NK-92 (cell line): ENCODE data around the gene TEX22.

Experiments used
- DNase-seq: peaks from one replicate; lab custom pipeline; 2025; ENCODE audit not compliant: unreplicated experiment; lab: John Stamatoyannopoulos, UW

The TEX22 gene

DNA sequence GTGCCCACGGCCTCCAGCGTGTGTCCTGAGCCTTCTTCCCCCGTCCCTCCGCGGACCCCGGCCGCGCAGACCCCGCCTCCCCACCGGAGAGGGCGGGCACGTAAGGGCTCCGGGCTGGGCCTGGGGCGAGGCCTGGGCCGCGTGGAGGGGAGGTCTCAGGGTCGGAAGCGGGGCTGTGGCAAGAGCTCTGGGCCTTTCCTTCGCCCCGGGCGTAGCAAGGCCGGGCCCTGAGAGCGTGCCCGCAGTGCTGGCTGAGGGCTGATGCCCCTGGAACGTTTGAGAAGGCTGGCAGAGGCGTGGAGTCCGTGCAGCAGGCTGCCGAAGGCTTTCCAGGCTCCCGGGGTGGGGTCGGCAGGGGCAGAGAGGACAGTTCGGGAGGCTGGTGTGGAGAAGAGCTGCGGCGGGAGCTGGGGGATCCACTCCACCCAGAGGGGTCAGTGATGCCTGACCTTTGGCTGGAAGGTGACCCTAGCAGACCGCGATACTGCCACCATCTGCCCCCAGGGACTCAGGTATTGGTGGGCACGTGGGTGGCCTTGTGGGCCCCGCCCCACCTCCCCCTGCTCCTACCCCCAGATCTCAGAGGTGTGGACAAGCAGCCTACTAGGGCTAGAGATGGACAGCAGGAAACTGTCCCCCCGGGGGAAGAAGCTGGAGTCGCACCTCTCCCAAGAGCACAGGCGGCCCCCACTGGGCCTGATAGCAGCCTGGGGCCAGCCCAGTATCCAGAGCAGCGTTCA, 558 bp downstream of the TEX22 start:
- DNase-seq: no peak

DNA sequence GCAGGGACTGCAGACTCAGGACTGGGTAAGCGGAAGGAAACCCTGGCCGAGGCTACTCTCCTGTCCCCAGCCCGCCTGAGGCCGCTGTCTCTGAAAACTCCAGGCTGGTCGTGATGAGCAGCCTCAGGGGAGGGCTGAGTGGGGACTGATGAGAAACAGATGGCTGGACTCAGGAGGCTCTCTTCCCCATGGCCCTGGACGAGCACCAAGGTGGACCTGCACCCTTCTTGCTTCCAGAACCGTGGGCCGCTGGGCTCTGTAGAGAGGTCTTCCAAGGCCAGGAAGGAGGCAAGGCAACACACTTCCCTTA, 1.1 kb downstream of the TEX22 start:
- DNase-seq: no peak

DNA sequence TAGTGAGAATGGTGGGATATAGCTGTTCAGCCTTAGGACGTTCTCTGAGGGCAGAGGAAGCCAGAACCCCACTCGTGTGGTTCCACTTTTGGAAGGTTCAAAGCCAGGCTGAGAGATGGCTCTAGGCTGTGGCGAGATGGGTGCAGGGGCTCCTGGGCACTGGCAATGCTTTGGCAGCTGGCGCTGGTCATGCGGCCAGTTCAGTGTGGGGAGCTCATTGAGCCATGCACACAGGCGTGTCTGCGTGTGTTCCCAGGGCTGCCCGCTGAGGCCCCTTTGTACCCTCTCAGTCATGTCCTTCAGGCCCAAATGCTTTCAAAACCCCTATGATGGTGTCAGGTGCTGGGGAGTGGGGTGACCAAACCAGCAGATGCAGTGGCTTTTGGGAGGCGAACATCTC, 1.7 kb downstream of the TEX22 start:
- DNase-seq: no peak

DNA sequence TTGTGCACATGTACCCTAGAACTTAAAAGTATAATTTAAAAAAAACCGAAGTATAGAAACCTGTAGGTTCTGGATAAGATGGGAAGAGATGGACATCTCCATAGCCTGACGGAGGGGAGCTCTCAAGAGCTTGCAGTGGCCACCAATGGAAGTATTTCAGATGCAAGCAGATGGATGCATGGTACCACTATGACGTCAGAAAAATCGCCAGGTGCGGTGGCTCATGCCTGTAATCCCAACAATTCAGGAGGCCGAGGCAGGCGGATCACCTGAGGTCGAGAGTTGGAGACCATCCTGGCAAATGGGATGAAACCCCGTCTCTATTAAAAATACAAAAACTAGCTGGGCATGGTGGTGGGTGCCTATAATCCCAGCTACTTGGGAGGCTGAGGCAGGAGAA, 3.4 kb downstream of the TEX22 start:
- no peak for DNase-seq

DNA sequence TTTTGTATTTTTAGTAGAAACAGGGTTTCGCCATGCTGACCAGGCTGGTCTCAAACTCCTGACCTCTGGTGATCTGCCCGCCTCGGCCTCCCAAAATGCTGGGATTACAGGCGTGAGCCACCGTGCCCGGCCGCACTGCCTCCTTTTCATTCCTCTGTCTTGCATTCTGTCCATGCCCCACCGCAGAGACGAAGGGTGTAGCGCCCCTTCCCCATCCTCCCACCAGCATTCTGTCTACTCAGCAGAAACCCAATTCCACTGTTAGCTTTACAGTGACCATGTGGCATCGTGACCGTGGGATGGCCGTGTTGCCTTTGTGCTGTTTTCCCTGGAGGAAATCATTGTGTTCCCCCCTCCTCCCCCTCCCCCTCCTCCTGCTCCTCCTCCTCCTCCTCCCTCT, 10.3 kb downstream of the TEX22 start:
- no peak for DNase-seq

DNA sequence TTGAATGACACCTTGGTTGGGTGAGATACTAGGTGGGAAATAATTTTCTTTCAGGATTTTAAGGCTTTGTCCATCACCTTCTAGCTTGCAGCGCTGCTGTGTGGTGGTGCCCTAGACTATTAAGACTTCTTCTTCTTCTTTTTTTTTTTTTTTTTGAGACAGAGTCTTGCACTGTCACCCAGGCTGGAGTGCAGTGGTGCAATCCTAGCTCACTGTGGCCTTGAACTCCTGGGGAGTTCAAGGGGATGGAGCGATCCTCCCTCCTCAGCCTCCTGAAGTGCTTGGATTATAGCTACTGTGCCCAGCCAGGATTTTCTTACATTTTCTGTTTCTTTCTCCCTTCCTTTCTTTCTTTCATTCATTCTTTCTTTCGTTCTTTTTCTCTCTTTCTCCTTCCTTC, 11.0 kb downstream of the TEX22 start:
- no peak for DNase-seq

DNA sequence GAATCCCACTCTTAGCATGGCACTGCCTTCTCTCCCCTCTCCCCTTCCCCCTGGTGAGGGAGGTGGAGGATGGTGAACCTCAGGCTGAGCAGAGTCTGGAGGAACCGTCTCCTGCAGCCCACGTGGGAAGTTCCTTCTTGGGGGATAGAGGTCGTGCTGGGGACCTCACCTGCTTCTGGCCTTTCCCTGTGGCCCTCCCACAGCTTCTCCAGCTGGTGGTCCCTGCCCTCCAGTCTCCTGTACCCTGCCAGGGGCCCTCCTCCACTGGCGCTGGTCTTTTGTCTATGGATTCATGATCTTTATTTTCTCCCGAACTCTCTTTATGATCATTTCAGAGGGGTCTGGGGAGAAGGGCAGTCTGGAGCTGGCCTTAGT, 12.3 kb downstream of the TEX22 start:
- no peak for DNase-seq

DNA sequence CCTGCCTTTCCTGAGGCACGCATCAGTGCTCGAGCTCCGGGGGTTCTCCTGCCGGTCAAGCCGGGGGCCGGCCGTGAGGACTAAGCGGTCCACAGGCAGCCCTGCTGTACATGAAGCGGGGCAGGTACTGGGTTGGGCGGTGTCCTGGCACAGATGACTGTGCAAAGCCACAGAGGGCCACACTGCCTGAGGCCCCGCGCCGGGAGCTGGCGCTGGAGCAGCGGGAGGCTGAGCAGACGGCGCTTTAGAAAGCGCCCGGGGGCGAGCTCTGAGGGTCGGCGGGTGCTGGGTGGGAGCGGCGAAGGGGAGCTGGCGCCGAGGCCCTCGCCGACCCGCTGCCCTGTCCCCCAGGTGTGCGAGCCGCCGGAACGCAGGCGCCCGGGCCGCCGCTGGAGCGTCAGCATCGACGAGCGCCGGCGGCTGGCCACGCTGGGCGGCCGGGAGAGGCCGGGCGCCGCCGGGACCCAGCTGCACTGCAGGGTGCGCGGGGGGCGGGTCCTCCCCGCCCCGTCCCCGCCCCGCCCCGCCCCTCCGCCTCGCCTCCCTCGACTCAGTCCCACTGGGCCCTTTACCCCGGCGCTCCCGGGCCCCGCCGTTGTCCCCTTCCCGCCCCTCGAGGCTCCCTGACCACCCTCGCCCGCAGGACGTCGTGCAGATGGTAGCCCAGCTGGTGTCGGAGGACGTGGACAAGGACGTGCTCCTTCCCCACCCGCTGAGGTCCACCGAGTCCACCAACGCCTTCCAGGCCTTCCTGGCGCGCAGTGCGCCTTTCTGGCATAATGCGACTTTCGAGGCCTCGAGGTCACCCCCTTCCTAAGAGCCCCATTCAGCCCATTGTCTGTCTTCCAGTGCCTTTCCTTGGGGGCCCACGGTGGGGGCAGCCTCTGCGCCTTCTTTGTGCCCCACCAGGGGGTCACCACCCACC, 12.9 kb downstream of the TEX22 start:
- no peak for DNase-seq

DNA sequence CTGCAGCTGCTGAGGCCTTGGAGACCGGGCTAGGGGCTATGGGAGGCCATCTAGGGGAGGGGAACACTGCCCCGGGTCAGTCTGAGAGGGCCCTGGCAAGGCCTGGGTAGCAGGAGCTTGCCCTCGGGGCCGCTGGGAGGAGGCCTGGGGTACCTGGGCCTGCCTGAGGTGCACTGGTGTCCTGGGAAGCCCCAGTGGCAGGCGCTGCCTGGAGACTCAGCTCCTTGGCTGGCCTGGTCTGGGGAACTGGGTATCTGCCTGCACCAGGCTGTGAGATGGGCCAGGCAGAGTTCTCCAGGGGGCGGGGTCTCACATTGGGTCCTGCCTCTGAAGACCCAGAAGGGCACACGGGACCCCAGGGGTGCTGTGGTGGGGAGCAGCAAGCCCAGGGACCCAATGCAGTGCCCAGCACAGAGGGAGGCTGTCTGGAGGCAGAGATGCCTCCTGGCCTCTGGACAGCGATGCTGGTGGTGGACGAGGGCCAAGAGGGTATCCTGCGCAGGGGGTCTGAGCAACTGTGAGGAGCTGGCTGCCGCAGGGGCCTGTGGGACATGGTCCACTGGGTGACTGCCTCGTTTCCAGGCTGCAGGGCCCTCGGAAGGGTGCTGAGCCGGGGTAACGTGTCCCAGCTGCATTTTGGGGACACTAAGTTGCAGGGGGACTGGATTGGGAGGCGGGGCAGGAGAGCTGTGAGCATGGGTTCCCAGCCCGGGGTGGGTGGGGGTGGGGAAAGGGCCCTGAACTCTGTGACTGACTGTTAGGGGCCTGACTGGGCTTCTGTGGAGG, 13.8 kb downstream of the TEX22 start:
- DNase-seq: no peak

DNA sequence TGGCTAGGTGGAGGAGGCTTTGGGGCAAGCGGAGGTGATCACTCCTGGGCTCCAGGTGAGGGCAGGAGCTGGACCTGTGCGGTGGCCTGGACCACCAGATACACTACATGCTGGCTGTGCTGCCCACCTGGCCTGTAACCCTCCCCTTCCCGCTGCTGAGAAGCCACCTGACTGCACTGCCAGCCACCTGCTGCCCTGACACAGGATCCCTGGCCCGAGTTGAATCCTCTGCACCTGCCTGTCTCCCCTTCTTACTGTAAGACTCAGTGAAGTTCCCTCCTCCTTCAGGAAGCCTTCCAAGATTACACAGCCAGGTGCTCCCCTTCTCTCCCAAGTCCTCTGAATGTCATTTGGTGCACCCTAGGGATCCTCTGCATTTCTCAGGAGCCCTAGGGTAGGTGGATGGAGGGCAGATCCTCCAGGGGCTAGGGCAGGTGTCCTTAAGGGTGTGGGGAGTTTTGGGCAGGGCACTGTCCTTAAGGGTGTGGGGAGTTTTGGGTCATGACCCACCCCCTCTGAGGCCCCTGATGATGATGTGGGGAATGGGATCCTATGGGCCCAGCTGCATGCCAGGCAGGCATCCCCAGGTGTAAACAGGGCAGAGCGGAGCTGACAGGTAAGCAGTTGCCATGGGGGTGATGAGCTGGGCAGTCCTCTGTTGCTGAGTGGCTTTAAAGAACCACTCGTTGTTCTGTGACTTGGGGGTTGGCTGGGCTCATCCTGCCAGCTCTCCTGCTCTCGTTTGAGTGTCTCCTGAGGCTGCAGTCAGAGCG, 14.6 kb downstream of the TEX22 start:
- DNase-seq: no peak

DNA sequence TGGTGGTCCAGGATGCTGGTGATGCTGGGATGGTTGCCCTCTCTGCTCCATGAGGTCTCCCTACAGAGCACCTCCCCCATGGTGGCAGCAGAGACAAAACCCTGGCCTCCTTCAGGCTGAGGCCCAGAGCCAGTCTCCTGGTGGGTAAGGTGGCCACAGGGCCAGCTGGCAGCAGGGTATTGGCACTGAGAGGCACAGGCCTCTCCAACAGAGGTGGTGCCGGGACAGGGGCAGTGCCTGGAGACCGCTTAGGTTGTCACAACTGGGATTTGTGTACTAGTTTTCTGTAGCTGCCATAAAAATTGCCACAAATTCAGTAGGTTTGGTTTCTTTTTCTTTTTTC, 15.2 kb downstream of the TEX22 start:
- no peak for DNase-seq

DNA sequence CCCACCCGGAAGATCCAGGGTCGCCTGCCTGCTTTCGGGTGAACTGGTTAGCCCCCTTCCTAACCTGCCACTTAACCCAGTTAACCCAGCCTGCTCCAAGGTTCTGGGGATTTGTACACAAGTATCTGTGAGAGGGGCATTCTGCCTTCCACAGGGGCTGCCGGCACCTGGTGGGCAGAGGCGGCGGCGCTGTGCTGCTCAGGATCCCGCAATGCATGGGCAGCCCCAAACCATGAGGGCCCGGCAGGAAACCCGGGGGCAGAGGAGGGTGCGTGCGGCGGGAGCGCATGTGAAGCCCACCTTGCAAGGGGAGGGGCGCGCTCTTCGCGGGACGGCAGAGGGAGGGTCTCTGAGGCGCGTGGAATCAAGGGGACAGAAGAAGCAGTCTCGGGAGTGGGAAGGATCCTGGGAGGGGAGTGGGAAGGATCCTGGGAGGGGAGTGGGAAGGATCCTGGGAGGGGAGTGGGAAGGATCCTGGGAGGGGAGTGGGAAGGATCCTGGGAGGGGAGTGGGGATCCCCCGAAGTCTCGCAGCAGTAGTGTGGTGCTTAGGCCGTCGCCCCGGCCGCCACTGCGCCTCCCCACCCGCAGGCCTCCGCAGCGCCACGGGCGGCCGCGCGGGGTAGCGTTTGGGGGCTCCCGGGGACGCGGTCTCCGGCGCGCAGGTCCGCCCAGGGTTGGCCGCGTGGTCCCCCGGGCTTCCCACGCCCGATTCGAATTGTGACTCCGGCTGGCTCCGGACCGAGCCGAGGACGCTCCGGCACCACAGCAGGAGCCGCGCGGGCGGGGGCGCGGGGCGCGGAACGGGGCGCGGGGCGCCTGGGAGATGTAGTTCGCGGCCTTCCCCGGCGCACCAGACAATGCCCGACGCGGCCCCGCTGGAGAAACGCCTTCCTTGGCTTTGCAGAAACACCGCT, 16.4 kb downstream of the TEX22 start:
- DNase-seq: no peak

DNA sequence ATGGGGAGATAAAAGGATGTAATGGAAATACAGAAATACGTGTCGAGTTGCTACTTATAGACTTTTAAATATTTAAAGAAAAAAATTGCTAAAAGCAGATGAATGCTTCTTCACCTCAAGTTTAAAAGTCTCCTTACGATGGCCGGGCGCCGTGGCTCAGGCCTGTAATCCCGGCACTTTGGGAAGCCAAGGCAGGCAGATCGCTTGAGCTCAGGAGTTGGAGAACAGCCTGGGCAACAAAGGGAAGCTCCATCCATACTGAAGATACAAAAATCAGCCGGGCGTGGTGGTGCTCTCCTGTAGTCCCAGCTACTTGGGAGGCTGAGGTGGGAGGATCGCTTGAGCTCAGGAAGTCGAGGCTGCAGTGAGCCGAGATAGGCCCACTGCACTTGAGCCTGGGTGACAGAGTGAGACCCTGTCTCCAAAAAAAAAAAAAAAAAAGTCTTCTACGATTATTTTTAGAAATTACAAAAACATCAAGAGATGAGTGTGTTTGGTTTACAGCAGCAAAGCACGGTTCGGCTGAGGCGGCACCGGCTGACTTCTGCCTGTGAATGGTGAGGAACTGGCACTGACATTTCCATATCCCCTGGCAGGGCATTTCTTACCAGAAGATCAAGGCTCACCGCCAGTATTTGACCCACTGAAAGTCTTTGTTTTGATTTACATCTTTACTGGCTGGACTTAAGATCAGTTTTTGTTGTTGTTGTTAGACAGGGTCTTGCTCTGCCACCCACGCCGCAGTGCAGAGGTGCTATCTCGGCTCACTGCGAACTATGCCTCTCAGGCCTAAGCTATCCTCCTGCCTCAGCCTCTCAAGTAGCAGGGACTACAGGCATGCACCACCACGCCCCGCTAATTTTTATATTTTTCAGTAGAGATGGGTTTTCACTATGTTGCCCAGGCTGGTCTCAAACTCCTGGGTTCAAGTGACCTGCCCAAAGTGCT, 17.4 kb downstream of the TEX22 start:
- no peak for DNase-seq

DNA sequence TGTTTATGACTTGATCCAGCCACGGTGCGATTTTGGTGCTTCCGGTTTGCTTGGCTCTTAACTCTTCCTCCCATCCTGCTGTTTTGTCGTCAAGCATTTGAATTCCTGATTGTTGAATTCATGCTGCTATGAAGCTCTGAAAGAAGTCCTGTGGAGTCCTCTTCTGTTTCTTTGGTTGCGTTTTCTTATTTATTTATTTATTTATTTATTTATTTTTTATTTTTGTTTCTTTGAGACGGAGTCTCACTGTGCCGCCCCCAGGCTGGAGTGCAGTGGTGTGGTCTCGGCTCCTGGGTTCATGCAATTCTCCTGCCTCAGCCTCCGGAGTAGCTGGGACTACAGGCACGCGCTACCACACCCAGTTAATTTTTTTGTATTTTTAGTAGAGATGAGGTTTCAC, 18.3 kb downstream of the TEX22 start:
- no peak for DNase-seq

DNA sequence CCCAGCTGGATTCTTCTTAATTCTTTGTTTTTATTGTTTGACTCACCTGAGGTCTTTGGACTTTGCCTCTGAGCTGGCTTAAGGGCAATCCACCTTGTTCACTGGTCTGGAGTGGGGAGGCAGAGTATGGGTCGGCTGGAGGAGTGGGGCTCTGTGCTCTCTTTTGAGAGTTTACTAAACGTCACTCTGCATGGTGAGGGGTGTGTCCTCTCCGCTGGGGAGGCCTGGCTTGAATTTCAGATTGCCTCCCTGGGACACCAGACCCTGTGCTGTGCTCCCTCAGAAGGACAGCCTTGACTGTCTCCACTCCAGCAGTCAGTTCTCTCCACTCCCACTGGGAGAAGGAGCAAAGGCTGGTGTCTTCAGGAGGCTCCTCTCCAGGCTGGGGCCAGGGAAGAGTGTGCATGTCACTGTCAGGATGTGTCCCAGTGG, 19.4 kb downstream of the TEX22 start:
- DNase-seq: no peak

DNA sequence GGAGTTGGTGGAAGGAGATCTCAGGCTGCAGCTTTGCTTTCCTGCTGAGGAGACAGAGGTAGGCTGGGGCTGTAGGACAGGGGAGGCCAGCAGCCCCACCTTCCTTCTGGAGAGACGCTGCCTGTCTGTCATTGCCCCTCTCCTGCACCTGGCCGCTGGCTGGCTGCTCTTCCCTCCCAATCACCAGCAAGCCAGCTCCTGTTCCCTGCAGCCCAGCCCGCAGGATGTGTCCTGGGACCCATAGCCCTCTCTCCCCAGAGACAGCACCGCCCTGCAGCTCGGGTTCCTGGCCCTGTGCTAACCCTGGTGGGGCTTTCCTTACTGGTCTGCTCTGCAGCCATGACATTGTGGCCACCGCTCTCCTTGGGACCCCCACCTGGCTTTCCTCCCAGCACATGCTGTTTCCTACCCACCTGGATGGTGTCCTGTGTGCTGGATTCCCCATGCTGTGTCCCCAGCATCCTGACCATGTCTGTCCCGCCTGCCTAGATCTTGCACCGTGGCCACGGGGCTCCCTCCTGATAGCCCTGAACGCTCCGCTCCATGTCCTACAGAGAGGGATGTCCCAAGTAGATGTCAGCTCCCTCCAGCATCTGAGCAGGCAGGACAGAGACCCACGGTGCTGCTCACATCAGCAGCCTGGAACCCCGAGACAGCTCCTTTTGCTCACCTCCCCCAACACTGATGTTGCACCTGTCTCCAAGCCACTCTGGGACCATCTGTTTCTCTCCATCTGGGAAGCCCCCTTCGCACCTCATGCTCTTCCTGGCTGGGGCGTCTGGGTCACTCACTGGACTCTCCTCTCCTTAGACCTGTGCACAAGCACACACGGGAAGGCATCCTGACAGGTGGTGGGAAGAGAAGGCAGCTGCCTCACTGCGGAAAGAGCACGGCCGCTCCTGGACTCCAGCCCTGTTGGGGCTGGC, 20.2 kb downstream of the TEX22 start:
- DNase-seq: no peak

DNA sequence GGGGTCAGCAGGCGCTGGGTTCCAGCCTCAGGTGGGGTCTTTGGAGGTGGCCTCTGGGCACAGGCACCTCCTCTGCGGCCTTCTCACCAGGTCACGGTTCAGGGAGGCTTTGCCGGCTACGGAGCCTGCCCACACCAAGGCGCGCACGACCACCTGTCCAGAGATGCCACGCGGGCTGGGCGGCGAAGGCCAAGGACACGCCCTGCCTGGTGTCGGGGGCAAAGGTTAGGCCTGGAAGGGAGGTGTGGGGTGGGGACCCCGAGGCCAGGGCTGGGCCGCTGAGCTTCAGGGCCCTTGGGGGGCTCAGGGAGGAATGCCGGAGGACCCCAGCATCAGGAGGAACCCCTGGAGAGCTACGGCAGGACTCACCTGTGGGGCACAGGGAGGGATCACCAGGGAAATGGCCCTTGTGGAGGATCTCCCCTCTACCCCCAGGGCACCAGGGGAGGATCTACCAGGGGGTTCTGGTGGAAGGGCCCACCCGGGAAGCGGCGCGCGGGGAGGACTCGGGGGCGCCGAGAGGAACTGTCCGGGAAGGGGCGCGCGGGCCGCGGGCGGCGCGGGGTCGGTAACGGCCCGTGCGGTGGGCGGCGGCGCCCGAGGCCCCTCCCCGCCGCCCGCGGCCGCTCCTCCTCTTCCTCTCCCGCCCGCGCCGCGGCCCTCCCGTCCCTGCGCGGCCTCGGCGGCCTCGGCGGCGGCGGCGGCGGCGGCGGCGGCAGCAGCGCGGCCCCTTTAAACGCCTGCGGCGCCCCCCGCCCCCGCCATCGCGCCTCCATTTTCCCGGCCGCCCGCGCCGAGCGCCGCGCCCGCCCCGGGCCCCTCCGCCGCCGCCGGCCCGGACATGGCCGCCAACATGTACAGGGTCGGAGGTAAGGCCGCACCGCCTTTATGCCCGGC, 21.1 kb downstream of the TEX22 start, which contains the start of gene MTA1:
TSS of gene MTA1 (plus strand) at position 633 of the 897 bp plus-strand sequence. CDS start at position 842, 209 bp downstream.
- DNase-seq: no peak
